NCI-H1092 (cell line): ENCODE measurements around the gene SOX15.
"Not testable (repeated sequence)": the region's sequence is repeated elsewhere in the genome, so short reads cannot be mapped to it uniquely, and the experiment has no call there.

Experiments
- DNase-seq: peaks from one replicate; lab custom pipeline; 2025; lab: John Stamatoyannopoulos, UW

The SOX15 gene

GRCh38 chr17:7610641-7611040, 20.7 kb upstream of the SOX15 start:
- no peak for DNase-seq

- DNase-seq = no peak
These were observed 16.4 kb upstream of the SOX15 start for GRCh38 chr17:7606280-7606679.

- not testable (repeated sequence) for DNase-seq
These were observed 7.7 kb upstream of the SOX15 start for GRCh38 chr17:7597561-7597960.

GRCh38 chr17:7593296-7593695, 3.4 kb upstream of the SOX15 start:
- DNase-seq = no peak

- DNase-seq = no peak
These were observed 2.6 kb upstream of the SOX15 start for GRCh38 chr17:7592422-7593021.

- no peak for DNase-seq
These were observed 1.7 kb upstream of the SOX15 start for GRCh38 chr17:7591596-7591995.

GRCh38 chr17:7590743-7591142, 849 bp upstream of the SOX15 start:
- no peak for DNase-seq

- DNase-seq = no peak
These were observed 558 bp downstream of the SOX15 start for GRCh38 chr17:7589204-7589868.

GRCh38 chr17:7588553-7589203, 1.2 kb downstream of the SOX15 start:
- DNase-seq = no peak

GRCh38 chr17:7587420-7588151, 2.3 kb downstream of the SOX15 start:
- DNase-seq = no peak

GRCh38 chr17:7586673-7587419, 3.0 kb downstream of the SOX15 start:
- no peak for DNase-seq

GRCh38 chr17:7583253-7584109, 6.4 kb downstream of the SOX15 start, which contains the start of gene MPDU1:
TSS of gene MPDU1 (plus strand) at chr17:7583852. CDS start at chr17:7583863, 11 bp downstream.
- peak; percentile 91 for DNase-seq

- DNase-seq = no peak
These were observed 7.3 kb downstream of the SOX15 start for GRCh38 chr17:7582396-7583252.

- no peak for DNase-seq
These were observed 9.0 kb downstream of the SOX15 start for GRCh38 chr17:7580604-7581575.

- DNase-seq = no peak
These were observed 9.9 kb downstream of the SOX15 start for GRCh38 chr17:7579834-7580603.

GRCh38 chr17:7579001-7579833, 10.7 kb downstream of the SOX15 start, which contains the start of gene CD68:
TSS of gene CD68 (plus strand) at chr17:7579638. CDS start at chr17:7579678, 40 bp downstream.
- no peak for DNase-seq
